SK-N-SH (cell line): ENCODE measurements around the gene ZNF521.

ENCODE experiments used
- EP300 ChIP-seq, 2 experiments: IDR thresholded peaks; 2 replicates each; pipeline versions ENCODE4 v1.4.0 to v1.6.1; 2012; ENCODE audit warnings: borderline replicate concordance in 1 of 2, low read depth in 1 of 2, low read length in 1 of 2
- FOXJ3 ChIP-seq: sonication (generic); formaldehyde crosslinking; IDR thresholded peaks from 2 replicates; pipeline ENCODE4 v1.5.1; 2020; ENCODE audit warnings: mild to moderate bottlenecking, missing genetic modification reagents
- GABPA ChIP-seq: IDR thresholded peaks from 2 replicates; pipeline ENCODE4 v1.4.0; 2012; ENCODE audit warnings: low read depth, mild to moderate bottlenecking
- MXI1 ChIP-seq: IDR thresholded peaks from 2 replicates; pipeline ENCODE4 v1.6.1; 2012; ENCODE audit warnings: mild to moderate bottlenecking, low read depth, low read length, improper control_type of control experiment
- TAF1 ChIP-seq: IDR thresholded peaks from 2 replicates; pipeline ENCODE4 v1.6.1; 2012; ENCODE audit warnings: low read depth, mild to moderate bottlenecking, low read length, moderate library complexity, borderline replicate concordance
- TCF12 ChIP-seq: IDR thresholded peaks from 2 replicates; pipeline ENCODE4 v1.4.0; 2012
- TF ChIP-seq, protein P1 (sequence below): fragments of 200-600 bp; sonication (generic); IDR thresholded peaks from 2 replicates; pipeline ENCODE4 v1.6.1; 2017; ENCODE audit warnings: antibody characterized with exemption, mild to moderate bottlenecking, moderate library complexity
- TF ChIP-seq, protein P2 (sequence below): IDR thresholded peaks from 2 replicates; pipeline ENCODE4 v1.6.1; 2012; ENCODE audit warnings: mild to moderate bottlenecking, low read depth, low read length, moderate library complexity
- TF ChIP-seq, protein P3 (sequence below): fragments of 150-350 bp; IDR thresholded peaks from 2 replicates; pipeline ENCODE4 v1.6.1; 2016; ENCODE audit warnings: mild to moderate bottlenecking, low read depth, low read length
- TF ChIP-seq, protein P4 (sequence below): IDR thresholded peaks from 2 replicates; pipeline ENCODE4 v1.4.0; 2012; ENCODE audit warnings: low read depth
- TF ChIP-seq, protein P5 (sequence below): IDR thresholded peaks from 2 replicates; pipeline ENCODE4 v1.4.0; 2012; ENCODE audit warnings: low read depth, borderline replicate concordance
- TF ChIP-seq, protein P6 (sequence below): IDR thresholded peaks from 2 replicates; pipeline ENCODE4; 2012

DNA sequence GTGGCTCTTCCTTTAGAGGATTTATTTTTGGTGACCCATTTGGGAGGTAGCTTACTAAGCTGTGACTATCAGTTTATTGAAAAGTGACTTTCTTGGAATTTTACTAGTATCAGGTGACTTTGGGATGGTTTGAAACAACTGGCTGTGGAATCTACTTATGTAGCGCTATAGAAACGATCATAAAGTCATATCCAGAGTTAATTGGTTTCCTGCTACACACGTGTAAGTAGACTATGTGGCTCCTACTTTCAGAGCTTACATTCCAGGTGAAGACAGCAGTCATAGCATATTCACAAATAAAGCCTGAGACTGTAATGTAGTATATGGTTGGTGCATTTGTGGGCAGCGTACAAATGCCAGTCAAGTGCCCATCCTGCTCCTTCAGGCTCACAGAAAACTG is 308.9 kb downstream of the ZNF521 start:
- TF ChIP-seq, protein P1, sequence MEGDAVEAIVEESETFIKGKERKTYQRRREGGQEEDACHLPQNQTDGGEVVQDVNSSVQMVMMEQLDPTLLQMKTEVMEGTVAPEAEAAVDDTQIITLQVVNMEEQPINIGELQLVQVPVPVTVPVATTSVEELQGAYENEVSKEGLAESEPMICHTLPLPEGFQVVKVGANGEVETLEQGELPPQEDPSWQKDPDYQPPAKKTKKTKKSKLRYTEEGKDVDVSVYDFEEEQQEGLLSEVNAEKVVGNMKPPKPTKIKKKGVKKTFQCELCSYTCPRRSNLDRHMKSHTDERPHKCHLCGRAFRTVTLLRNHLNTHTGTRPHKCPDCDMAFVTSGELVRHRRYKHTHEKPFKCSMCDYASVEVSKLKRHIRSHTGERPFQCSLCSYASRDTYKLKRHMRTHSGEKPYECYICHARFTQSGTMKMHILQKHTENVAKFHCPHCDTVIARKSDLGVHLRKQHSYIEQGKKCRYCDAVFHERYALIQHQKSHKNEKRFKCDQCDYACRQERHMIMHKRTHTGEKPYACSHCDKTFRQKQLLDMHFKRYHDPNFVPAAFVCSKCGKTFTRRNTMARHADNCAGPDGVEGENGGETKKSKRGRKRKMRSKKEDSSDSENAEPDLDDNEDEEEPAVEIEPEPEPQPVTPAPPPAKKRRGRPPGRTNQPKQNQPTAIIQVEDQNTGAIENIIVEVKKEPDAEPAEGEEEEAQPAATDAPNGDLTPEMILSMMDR: no peak
- TF ChIP-seq, protein P2, sequence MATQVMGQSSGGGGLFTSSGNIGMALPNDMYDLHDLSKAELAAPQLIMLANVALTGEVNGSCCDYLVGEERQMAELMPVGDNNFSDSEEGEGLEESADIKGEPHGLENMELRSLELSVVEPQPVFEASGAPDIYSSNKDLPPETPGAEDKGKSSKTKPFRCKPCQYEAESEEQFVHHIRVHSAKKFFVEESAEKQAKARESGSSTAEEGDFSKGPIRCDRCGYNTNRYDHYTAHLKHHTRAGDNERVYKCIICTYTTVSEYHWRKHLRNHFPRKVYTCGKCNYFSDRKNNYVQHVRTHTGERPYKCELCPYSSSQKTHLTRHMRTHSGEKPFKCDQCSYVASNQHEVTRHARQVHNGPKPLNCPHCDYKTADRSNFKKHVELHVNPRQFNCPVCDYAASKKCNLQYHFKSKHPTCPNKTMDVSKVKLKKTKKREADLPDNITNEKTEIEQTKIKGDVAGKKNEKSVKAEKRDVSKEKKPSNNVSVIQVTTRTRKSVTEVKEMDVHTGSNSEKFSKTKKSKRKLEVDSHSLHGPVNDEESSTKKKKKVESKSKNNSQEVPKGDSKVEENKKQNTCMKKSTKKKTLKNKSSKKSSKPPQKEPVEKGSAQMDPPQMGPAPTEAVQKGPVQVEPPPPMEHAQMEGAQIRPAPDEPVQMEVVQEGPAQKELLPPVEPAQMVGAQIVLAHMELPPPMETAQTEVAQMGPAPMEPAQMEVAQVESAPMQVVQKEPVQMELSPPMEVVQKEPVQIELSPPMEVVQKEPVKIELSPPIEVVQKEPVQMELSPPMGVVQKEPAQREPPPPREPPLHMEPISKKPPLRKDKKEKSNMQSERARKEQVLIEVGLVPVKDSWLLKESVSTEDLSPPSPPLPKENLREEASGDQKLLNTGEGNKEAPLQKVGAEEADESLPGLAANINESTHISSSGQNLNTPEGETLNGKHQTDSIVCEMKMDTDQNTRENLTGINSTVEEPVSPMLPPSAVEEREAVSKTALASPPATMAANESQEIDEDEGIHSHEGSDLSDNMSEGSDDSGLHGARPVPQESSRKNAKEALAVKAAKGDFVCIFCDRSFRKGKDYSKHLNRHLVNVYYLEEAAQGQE: no peak
- TF ChIP-seq, protein P3, sequence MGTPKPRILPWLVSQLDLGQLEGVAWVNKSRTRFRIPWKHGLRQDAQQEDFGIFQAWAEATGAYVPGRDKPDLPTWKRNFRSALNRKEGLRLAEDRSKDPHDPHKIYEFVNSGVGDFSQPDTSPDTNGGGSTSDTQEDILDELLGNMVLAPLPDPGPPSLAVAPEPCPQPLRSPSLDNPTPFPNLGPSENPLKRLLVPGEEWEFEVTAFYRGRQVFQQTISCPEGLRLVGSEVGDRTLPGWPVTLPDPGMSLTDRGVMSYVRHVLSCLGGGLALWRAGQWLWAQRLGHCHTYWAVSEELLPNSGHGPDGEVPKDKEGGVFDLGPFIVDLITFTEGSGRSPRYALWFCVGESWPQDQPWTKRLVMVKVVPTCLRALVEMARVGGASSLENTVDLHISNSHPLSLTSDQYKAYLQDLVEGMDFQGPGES: no peak
- no peak for TF ChIP-seq GABPA
- no peak for TF ChIP-seq TAF1
- TF ChIP-seq, protein P4, sequence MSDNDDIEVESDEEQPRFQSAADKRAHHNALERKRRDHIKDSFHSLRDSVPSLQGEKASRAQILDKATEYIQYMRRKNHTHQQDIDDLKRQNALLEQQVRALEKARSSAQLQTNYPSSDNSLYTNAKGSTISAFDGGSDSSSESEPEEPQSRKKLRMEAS: no peak
- no peak for TF ChIP-seq EP300 (IDR thresholded peaks at IDR 0.05; ENCODE audit: borderline replicate concordance in 1 of 2, low read depth in 1 of 2, low read length in 1 of 2)
- TF ChIP-seq, protein P5, sequence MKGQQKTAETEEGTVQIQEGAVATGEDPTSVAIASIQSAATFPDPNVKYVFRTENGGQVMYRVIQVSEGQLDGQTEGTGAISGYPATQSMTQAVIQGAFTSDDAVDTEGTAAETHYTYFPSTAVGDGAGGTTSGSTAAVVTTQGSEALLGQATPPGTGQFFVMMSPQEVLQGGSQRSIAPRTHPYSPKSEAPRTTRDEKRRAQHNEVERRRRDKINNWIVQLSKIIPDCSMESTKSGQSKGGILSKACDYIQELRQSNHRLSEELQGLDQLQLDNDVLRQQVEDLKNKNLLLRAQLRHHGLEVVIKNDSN: no peak
- no peak for TF ChIP-seq TCF12
- no peak for TF ChIP-seq MXI1
- TF ChIP-seq, protein P6, sequence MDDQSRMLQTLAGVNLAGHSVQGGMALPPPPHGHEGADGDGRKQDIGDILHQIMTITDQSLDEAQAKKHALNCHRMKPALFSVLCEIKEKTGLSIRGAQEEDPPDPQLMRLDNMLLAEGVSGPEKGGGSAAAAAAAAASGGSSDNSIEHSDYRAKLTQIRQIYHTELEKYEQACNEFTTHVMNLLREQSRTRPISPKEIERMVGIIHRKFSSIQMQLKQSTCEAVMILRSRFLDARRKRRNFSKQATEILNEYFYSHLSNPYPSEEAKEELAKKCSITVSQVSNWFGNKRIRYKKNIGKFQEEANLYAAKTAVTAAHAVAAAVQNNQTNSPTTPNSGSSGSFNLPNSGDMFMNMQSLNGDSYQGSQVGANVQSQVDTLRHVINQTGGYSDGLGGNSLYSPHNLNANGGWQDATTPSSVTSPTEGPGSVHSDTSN: no peak
- TF ChIP-seq FOXJ3 (CRISPR knock-in tag): no peak
